GM12874 (cell line): ENCODE data around the gene SHISA8.

Experiments used
- TF ChIP-seq, protein P1 (sequence below): IDR thresholded peaks from 2 replicates; pipeline ENCODE4 v1.5.1; 2011; ENCODE audit warnings: low read depth, mild to moderate bottlenecking, control low read depth, low read length, moderate library complexity; ENCODE audit not compliant: insufficient read depth

The SHISA8 gene

GRCh38 chr22:41863472-41863871 lies 51.4 kb downstream of the SHISA8 start:
- TF ChIP-seq, protein P1, sequence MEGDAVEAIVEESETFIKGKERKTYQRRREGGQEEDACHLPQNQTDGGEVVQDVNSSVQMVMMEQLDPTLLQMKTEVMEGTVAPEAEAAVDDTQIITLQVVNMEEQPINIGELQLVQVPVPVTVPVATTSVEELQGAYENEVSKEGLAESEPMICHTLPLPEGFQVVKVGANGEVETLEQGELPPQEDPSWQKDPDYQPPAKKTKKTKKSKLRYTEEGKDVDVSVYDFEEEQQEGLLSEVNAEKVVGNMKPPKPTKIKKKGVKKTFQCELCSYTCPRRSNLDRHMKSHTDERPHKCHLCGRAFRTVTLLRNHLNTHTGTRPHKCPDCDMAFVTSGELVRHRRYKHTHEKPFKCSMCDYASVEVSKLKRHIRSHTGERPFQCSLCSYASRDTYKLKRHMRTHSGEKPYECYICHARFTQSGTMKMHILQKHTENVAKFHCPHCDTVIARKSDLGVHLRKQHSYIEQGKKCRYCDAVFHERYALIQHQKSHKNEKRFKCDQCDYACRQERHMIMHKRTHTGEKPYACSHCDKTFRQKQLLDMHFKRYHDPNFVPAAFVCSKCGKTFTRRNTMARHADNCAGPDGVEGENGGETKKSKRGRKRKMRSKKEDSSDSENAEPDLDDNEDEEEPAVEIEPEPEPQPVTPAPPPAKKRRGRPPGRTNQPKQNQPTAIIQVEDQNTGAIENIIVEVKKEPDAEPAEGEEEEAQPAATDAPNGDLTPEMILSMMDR: no peak

DNA sequence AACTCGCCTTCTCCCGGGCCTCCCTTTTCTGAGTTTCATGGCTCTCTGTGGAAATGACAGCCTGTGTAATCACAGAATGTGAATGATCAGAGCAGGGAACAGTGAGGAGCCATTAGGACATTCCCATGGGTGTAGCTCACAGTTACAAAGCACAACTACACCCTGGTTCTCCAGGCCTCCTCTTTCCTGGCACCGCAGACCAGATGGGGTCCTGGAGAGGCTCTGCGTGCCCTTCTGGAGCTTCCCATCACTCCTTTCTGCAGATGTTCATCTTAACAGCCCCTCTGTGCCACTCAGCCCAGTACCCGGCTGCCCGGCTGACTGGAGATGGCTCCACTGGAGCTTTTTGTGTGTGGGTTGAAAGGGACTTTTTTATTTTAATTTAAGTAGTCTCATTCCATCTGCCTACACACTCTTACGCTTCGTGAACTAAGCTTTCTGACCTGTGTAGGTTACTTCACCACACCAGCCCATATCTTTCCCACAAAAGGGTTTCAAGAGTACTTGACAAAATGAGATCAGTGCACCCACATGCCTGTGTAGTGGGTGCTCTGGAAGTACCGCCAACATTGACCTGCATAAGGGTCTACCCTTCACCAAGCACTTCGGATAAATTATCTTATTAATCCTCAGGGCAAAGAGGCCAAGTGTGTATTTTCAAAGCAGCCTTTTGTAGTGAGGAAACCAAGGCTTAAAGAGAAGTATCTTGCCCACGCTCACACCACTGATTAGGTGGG lies 52.2 kb downstream of the SHISA8 start:
- TF ChIP-seq, protein P1: no peak

GRCh38 chr22:41862160-41862529 lies 52.7 kb downstream of the SHISA8 start:
- TF ChIP-seq, protein P1: no peak
